Tibial nerve (tissue), 4 donors: ENCODE data around the gene NOTCH3. TPM values are rescaled to one million over a fixed set of nuclear protein-coding genes. Genes with fewer than 3 reads are reported as not detected.

Experiments
- DNase-seq, 2 donors: peaks; one replicate each; pipeline ENCODE4 v3.0.0-alpha.2; 2019; ENCODE audit warnings: low spot score in 2 of 2
- H3K27ac ChIP-seq, 4 donors: fragments of 200-600 bp; sonication (generic) in 3 of 4; one replicate each; pipeline ENCODE4 v1.5.1; 2017 to 2019; ENCODE audit warnings: mild to moderate bottlenecking in 1 of 4
- H3K27me3 ChIP-seq, 2 donors: fragments of 200-600 bp; sonication (generic) in 1 of 2; one replicate each; pipeline versions ENCODE4 v1.5.1 to v1.6.0; 2017 to 2019
- H3K36me3 ChIP-seq, 3 donors: fragments of 200-600 bp; sonication (generic); one replicate each; pipeline ENCODE4 v1.5.1; 2018 to 2019
- H3K4me1 ChIP-seq, 4 donors: fragments of 200-600 bp; sonication (generic) in 3 of 4; one replicate each; pipeline ENCODE4 v1.5.1; 2017 to 2019
- H3K4me3 ChIP-seq, 4 donors: fragments of 200-600 bp; sonication (generic) in 3 of 4; one replicate each; pipeline ENCODE4 v1.5.1; 2017 to 2019; ENCODE audit warnings: mild to moderate bottlenecking in 1 of 4, moderate library complexity in 1 of 4
- H3K9me3 ChIP-seq, 4 donors: fragments of 200-600 bp; sonication (generic) in 3 of 4; one replicate each; pipeline ENCODE4 v1.5.1; 2017 to 2019
- CTCF ChIP-seq, 5 experiments: fragments of 200-600 bp in 3 of 5; fragments of 450-650 bp in 2 of 5; sonication (generic) in 3 of 5; IDR thresholded peaks; one replicate each; pipeline ENCODE4 v1.5.1; 2016 to 2019; ENCODE audit warnings: antibody characterized with exemption in 5 of 5, mild to moderate bottlenecking in 3 of 5, moderate library complexity in 2 of 5
- EP300 ChIP-seq, 2 donors: sonication (generic); formaldehyde crosslinking; IDR thresholded peaks; one replicate each; pipeline ENCODE4 v1.6.1; 2017; ENCODE audit warnings: antibody characterized with exemption in 2 of 2, mild to moderate bottlenecking in 1 of 2
- POLR2A ChIP-seq, 2 donors: fragments of 450-650 bp; IDR thresholded peaks; one replicate each; pipeline ENCODE4 v1.6.1; 2017; ENCODE audit warnings: antibody characterized with exemption in 2 of 2, mild to moderate bottlenecking in 2 of 2, moderate library complexity in 2 of 2
- WGBS, 2 donors: methylation state at CpG; one replicate each; pipeline ENCODE4 v1.1.5; 2018; 5-methylcytosine and 5-hydroxymethylcytosine counted together
- total RNA-seq, 4 donors: library from RNA; depleted of rRNA; stranded (reverse); fragments of >200 nt; gene quantifications; one replicate each; pipeline ENCODE4 v1.1.0, GENCODE V29; 2016

NOTCH3 gene
- total RNA-seq, 4 donors from 2014 or later, result 34.3 to 86.1 (median 53.2) TPM

GRCh38 chr19:15118789-15119494 lies 81.9 kb downstream of the NOTCH3 start:
- peaks cover 2 to 97% (median 26%) of the 10 kb centered on the region in 3 donors for H3K36me3 ChIP-seq
- H3K9me3 ChIP-seq, result no peaks in the 10 kb centered on the region
- WGBS, 2 donors, result 93 to 99% methylated on average over 20 of the region's 20 CpGs
- H3K4me3 ChIP-seq, result no peak overlapping the region
- peaks cover 0 to 25% (median 5%) of the 10 kb centered on the region in 4 donors for H3K4me1 ChIP-seq
- TF ChIP-seq CTCF (IDR thresholded peaks at IDR 0.05), result no peak
- no peak for TF ChIP-seq EP300 (IDR thresholded peaks at IDR 0.05)
- no peak for DNase-seq
- H3K27ac ChIP-seq, result no peak overlapping the region
- H3K27me3 ChIP-seq, result no peaks in the 10 kb centered on the region

- Histone ChIP-seq H3K4me1 (peaks cover 0 to 18% (median 4%) of the 10 kb centered on the region in 4 donors), H3K27ac (no peak overlapping the region), H3K9me3 (no peaks in the 10 kb centered on the region), H3K4me3 (no peak overlapping the region), H3K27me3 (no peaks in the 10 kb centered on the region), H3K36me3 (peaks cover under 1 to 97% (median 26%) of the 10 kb centered on the region in 3 donors)
- no peak for DNase-seq
- 85 to 89% methylated on average over 2 of the region's 2 CpGs for WGBS, 2 donors
- TF ChIP-seq POLR2A (IDR thresholded peaks at IDR 0.05) (no peak), EP300 (IDR thresholded peaks at IDR 0.05) (no peak), CTCF (IDR thresholded peaks at IDR 0.05) (no peak)
Observed at GRCh38 chr19:15118248-15118647, 82.5 kb downstream of the NOTCH3 start.

- no peak for DNase-seq
- whole genome bisulfite sequencing, 2 donors, result 78 to 82% methylated on average over 12 of the region's 12 CpGs
- no peak overlapping the region for H3K27ac ChIP-seq
Observed at GRCh38 chr19:15116856-15117255, 83.9 kb downstream of the NOTCH3 start.

GRCh38 chr19:15115762-15116615 lies 84.8 kb downstream of the NOTCH3 start:
- no peak for DNase-seq
- Histone ChIP-seq H3K9me3 (no peaks in the 10 kb centered on the region), H3K27ac (peak overlapping the region in 2 of 4 donors; percentile 52 to 77), H3K4me1 (peaks cover 0 to 18% (median 4%) of the 10 kb centered on the region in 4 donors), H3K36me3 (peaks cover 3 to 99% (median 22%) of the 10 kb centered on the region in 3 donors), H3K27me3 (no peaks in the 10 kb centered on the region), H3K4me3 (no peak overlapping the region)
- 82 to 85% methylated on average over 20 to 23 of the region's 23 CpGs for WGBS, 2 donors
- TF ChIP-seq CTCF (IDR thresholded peaks at IDR 0.05) (no peak), POLR2A (IDR thresholded peaks at IDR 0.05) (no peak), EP300 (IDR thresholded peaks at IDR 0.05) (no peak)

More at GRCh38 chr19:15116856-15117255, 83.9 kb downstream of the NOTCH3 start:
- H3K9me3 ChIP-seq, result no peaks in the 10 kb centered on the region
- peaks cover 0 to 18% (median 4%) of the 10 kb centered on the region in 4 donors for H3K4me1 ChIP-seq
- peaks cover 3 to 97% (median 22%) of the 10 kb centered on the region in 3 donors for H3K36me3 ChIP-seq
- no peak for TF ChIP-seq EP300 (IDR thresholded peaks at IDR 0.05)
- no peak for TF ChIP-seq POLR2A (IDR thresholded peaks at IDR 0.05)
- no peak for TF ChIP-seq CTCF (IDR thresholded peaks at IDR 0.05)
- no peaks in the 10 kb centered on the region for H3K27me3 ChIP-seq
- H3K4me3 ChIP-seq, result no peak overlapping the region
